GM19395 (cell line): ENCODE data around the gene SOX9.

ENCODE experiments used
- ATAC-seq: cut with Tn5 transposase; IDR thresholded peaks from one replicate; pipeline ENCODE4 v1.9.1; 2021; ENCODE audit warnings: mild to moderate bottlenecking, moderate library complexity; ENCODE audit not compliant: unreplicated experiment

Gene SOX9

DNA sequence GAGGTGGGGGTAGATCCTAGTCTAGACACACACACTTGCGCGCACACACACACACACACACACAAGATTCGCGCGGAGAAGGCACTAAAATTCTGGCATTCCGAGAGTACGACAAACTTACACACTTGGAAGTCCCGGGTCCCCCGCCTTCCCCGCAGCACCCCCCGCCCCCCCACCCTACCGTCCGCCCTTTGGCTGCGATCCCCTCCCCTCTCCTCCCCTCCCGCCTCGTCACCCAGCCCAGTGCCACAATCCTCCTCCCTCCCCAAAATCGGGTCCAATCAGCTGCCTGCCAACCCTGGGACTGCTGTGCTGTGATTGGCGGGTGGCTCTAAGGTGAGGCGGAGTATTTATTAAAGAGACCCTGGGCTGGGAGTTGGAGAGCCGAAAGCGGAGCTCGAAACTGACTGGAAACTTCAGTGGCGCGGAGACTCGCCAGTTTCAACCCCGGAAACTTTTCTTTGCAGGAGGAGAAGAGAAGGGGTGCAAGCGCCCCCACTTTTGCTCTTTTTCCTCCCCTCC lies at the start of gene SOX9:
Gene SOX9, plus strand, starts transcription at position 379 of the 522 bp plus-strand sequence. CDS start 372 bp downstream, outside the sequence.
- peak; percentile 78 for ATAC-seq

DNA sequence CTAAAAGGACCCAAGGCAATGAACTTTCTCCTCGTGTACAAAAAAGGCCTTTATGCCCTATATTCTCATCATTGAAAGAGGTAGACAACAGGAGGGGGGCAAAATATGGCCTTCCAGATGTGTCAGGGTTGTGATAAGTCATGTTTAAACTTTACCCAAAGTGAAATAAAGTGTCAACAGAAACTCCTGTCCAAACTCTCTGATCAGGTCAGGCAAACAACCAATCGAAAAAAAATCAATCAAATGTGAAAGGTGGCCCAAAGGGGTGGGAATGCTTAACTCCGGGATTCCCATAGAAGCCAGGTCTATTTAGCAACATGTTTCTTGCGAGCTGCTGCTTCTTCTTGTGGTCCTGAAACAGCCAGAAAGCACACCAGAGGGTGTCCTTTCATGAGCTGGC lies 49.5 kb upstream of the SOX9 start:
- ATAC-seq: no peak

DNA sequence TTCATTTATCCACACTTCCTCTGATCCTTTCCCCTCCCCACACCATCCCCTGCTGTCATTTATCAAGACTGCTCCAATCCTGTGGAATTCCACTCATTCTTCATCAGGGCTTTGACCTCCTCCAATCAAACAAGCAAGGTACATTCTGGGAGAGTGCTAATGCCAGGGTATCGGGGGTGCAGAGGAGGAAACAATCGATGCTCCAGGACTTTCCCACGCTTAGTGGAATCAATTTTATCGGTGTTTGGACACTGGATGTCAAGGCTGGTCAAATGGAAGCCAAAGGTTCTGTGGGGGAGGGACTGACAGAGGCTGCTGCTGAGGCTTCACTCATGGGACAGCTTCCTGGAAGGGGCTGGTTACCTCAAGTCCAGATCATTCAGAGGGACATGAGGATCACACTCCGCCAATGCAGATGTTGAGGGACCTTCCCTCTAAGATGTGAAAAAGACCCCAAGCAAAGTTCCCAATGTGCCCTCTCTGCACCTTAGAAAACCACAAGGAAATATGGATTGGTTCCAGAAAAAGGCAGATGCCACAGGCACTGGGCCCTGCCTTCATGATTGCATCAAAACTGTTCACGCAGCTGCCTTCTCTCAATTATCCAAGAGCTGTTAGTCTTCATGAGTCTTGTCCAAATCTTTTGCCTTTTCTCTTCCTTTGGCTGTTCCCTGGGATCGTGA lies 44.7 kb upstream of the SOX9 start:
- no peak for ATAC-seq

DNA sequence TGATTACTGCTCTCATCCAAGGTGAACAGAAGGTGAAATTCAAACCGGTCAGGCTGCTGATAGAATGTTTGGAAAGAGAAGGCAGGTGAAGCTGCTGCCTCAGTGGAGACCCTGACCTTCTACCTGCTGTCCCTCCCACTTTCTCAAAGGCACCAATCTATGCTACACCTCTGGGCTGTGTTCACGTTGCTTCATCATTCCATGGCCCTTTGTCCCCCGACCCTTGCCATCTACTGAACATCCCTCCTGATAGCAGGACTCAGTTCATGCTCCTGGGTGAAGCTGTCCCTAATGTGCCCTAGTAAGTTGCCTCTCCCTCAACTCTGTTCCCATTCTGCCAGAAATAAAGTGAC lies 44.2 kb upstream of the SOX9 start:
- ATAC-seq: no peak

DNA sequence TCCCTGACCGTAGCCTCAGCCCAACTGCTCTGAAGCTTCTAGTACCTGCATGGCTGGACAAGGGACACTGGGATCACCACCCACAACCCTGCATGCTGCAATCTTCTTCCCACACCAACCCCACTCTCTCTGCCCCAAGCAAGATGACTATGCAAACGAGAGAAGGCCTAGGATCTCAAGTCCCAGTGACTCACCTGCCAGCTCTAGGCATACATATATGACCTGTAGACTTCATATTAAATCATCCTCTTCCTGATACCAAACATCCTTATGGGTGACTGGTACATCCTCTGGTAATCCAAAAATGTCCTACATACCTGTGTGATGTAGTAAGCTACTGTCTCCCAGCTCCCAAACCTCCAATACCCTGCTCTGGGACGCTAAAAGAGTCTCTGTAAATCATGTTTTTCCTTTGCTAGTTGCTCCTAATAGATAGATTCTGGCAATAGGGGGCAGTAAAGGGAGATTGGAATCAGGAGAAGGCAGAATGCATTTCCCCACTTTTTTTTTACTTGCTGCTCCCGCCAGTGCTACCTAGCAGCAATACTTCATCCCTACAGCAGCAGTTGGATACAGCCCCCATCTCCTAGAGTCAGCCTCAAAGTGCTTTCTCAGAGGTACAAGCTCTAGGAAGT lies 43.4 kb upstream of the SOX9 start:
- ATAC-seq: no peak

DNA sequence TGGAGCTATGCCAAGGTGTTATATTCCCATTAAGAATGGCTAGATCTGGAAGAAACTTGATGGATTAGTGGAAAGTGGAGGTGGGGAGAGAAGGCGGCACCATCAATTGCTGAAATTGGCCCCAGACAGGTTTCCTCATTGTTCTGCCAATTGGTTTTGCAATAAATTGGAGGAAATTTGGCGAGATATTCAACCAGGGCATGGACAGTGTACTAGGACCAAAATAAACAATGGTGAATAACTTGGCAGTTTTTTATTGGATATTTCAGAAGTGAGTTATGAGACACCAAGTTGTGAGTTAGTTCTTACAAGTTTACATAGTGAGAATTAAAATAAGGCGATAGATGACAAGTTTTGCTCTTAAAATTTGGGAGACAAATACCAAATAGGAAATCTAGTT lies 41.1 kb upstream of the SOX9 start:
- ATAC-seq: no peak

DNA sequence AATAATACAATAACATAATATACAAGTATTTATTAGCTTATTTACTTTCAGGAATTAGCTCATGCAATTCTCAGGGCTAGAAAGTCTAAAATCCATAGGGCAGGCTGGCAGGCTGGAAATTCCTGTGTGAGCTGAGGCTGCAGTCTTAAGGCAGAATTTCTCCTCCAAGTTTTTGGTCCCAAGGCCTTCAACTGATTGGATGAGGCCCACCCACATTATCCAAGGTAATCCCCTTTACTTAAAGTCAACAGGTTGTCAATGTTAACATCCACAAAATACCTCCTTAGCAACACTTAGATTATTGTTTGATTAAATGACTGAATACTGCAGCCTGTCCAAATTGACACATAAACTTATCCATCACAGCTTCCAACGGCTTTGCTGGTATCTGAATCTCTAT lies 32.9 kb upstream of the SOX9 start:
- ATAC-seq: no peak

DNA sequence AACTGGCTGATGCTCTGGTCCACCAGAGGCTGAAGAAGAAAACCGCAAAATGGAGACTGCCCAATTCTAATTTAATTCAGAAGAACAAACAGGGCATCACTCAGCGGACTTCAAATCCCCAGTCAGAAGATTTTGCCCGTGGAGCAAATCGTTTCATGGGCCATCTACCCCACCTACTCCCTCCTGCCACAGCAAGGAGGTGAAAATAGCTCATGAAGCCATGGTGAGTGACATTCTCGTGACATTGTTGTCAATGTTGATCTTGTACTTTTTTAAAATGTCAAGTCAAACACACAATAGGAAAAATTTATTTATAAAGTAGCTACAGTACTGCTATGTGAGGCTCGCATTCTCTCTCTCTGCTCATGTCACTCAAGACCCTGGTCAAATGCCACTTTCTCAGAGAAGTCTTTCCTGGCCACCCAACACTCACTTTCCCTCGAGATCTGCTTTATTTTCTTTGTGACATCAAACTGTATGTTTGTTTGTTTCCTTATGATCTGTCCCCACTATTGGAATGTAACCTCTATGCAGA lies 31.3 kb upstream of the SOX9 start:
- no peak for ATAC-seq

DNA sequence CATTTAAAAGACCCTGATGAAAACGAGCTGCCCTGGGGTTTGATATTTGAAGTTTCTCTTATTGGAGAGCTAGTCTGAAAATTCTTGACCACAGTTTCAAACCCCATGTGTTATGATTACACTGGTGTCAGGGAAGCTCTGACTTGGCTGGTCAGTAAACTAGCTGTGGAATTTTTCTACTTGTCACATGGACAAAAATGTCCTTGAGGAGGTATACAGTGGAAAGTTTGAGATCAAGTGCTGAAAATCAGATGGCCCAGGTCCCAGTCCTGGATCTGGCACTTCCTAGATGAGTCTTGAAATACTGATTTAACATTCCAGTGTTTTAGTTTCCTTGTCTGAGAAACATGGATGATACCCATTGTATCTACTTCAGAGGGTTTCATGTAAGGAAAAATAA lies 30.7 kb upstream of the SOX9 start:
- ATAC-seq: no peak

DNA sequence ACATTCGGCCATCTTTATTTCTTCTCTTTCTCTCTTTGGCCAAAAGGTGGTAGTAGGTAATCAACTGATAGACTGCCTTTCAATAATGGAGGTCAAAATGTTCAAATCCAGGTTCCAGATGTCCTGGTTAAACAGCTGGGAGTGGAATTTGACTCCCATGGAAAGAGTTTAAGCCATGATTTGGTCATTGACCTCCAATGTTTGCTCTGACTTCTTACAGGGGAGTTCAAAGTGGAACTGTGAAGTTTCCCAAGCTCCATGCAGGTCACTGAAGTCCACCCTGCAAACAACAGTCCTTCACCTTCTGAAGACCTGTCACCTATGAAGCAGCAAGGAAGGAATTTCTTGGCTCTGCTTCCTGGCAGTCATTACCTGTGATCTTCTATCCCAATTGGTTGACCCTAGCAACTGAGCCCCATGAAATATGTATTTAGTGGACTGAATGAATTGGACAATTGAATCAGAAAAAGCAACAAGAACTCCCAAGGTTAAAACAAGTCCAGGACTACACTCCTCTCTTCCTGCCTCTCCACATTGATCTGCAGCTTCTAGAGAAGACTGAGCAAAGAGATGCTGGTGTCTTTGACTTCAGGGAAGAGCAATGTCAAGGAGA lies 28.0 kb upstream of the SOX9 start:
- no peak for ATAC-seq

DNA sequence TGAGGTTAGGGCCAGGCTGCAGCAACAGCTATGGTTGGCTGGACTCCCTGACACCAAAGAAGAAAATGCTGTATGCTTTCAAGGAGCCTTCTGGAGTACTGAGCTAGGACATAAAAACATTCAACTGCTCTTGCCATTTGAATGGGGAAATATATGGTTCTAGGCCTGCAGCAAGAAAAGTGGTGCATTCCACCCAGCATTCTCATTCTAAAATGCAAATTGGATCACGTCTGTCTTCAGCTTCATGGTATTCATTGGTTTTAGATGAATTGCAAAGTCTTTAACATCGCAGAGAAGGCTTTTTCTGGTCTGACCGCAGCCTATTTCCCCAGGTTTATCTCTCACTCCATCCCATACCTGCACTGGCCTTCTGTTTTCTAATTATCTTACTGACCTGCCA lies 27.1 kb upstream of the SOX9 start:
- no peak for ATAC-seq

DNA sequence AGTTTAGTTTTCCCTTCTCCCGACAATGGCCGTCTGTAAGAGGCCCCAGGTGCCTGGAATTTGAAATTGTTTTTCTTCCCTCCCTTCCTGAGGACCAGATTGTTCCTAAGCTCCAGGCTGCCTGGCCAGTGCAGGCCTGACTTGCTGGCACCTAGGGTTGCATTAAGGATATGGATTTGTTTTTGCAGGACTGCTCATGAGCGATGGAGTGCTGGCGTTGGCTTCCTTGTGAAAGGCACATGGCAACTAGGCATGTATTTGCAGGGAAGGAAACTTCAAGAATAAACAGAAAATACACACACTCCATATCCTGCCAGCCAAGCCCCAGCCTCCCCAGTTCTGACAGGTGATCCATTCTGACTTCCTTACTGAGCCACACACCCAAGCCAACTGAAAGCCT lies 25.5 kb upstream of the SOX9 start:
- ATAC-seq: no peak

DNA sequence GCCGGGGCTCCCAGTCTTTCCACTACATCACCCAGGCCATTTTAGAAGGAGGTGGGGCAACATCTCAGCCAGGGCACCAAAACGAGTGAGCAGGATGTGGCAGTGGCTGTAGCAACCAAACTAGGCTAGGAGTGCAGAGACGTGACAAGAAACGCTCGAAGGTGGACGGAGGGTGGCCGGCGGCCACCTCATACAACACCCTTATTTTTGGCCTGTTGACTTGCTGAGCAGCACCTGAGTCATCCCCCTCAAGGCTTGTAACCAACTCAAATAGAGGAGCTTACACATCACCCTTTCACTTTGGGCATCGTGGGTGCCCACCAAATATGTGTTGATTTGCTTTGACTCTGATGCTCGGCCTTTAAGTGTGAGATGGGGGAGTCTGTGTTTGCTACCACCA lies 23.7 kb upstream of the SOX9 start:
- ATAC-seq: no peak

DNA sequence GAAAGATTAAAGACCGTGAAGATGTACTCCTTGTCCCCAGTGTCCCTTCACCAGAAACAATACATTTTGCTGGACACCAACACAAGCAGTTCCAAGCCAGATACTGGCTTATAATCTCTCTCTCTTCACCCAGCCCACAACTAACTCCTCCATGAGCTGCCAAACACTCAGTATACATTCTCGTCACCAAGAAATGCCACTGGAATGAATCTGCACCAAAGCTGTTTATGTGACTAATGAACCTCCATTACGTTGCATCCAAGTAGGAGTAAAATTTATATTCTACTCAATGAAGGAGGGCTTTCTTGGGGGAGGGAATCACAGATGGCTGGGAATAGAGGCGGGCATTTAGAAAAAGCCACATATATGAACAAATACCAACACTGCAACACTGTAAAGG lies 20.9 kb upstream of the SOX9 start:
- no peak for ATAC-seq

DNA sequence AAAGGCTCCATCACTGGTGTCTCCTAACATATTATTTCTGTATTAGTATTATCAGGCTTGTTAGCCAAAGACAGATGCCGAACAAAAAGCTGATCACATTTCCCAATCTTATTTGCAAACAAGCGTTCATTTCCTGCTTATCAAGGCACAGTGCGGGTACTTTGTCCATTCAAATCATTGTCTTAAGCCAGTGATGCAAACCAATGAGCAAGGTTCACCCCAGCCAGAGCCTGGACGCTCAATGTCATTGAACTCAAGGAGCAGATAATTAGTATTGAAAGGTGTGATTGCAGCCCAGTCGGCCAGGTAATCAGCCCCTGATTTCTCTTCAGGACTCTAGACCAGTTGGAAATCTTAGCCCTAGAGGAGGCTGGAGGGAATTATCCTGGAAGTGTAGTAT lies 20.4 kb upstream of the SOX9 start:
- ATAC-seq: no peak

DNA sequence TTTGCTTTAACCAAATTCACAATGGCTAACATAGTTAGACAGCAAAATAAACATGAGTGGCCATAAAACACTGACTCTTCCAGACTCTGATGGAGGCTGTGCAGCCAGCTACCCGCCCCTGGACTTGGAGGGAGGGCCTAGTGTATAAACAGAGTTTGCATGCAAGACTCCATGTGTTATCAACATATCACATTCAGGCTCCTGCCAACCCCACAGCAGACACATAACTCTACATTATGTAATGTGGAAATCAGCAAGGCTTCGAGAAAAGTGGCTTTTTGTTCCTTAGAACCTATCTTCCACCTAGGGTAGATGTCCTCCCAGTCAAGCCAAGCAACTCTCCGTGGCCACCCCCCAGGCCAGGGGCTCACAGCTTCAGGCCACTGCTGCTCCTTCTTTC lies 19.3 kb upstream of the SOX9 start:
- ATAC-seq: no peak

DNA sequence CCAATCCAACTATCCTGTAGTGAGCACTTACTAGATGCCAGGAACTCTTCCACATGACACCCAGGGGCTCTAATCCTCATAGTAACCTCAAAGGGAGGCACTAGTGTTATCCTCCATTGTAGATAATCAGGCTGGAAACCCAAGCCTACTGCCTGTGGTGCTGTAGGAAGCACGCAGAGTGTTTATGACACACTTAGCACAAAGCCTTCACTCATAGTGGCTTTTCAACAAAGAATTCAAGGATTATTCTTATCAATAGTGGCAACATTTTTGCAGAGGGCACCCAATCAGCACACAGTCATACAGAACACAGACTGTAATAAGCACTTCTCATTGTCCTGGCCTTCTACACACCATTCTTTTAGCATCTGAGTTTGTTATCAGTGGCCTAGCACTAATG lies 18.5 kb upstream of the SOX9 start:
- ATAC-seq: no peak

DNA sequence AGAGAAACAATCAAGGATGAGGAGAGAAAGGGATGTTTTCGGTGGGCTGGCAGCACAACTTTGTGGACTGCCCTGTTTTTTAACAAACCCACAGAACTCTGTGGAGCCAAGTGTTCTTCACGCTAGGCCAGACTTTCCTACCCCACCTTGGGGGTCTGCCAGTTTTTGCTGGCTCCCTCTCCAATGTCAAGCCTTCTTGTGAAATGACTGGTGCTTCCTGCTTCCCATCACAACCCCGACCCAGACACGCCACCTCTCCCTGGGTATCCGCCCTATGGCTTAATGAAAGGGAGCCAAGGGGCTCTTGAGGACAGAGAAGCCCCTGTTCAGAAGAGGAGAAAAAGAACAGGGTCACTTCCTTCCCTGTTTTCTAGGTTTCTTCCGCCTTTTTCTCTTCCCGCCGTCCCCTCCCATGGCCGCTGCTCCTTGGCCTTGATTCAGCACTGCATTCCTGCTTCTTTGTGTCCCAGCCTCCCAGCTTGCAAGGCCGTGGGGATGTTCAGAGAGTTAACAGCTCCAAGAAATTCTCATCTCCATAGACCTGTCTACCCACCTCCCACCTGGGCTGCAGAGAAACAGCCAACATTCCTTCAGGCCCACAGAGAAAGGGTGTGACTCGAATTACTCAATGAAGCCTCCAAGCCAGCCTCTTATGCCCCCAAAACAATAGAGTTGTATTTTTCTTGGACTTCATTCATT lies 16.5 kb upstream of the SOX9 start:
- no peak for ATAC-seq

DNA sequence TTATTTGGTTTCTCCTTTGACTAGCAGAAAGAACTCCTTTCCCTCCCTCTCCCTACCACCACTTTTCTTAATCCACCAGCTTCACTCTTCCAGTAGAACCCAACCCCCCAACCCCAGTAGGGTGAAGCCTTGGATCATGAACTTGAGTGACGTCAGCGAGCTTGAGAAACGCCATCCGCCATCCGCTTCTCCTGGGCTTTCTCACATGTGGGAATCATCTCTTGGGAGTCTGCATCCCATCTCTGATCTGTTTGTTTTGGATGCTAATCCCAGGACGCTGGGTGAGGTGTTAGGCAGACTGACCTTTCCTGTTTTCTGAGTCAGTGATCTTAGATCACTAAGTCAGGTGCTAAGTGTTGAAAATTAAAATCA lies 16.0 kb upstream of the SOX9 start:
- no peak for ATAC-seq

DNA sequence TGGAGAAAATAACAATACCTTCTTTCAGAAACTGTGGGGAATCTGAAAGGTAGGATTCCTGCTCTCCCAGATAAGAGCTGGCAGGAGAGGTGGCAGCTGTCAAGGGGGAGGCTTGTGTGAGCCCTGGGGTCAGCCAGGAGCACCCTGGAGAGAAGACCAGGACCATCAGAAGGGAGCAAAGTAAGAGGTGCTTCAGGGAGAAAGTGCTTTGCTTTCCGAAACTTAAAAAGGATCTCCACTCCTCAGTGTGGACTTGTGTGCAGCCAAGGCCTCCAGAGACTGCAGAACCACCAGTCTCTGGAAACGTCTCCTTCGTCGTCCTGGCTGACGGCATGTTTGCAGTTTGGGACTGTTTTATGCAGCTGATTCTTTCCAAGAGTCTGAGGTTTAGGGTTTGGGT lies 13.7 kb upstream of the SOX9 start:
- no peak for ATAC-seq

DNA sequence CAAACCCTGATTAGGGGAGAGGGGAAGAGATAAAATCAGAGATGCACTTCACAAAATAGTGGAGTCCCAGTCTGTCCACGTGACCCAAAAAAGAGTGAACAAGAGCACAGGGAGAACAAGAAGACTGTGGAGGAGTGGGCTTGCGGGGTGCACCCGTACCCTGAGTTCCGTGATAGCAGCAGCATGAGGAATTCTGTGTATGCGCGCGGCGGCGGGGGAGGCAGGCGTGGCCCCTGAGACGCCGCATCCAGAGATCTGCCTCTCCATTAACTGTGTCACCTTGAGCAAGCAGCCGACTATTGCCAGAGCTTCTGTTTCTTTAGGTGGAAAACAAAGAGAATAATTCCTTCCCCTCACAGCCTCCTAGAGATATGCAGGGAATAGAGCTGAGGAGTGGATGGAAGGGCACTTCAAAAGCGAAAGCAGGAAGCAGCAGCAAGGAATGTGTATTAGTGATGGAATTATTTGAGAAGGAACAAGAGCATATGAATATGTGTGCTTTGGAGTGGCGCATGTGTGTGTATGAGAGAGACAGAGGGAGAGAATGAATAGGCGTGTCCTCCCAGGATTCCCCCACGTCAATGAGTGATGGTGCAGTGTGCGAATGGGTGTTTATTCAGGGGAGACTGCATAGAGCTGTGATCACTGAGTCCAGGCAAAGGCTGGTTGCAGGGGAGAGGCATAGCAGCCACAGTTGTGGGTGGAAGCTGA lies 10.4 kb upstream of the SOX9 start:
- no peak for ATAC-seq
